DMS53 treated with DMSO at 0.1 percent for 48 hours (cell line): ENCODE measurements around the gene SECTM1.
"Not testable (repeated sequence)": the region's sequence is repeated elsewhere in the genome, so short reads cannot be mapped to it uniquely, and the experiment has no call there.

Source experiments
- DNase-seq: peaks from one replicate; lab custom pipeline; 2025; ENCODE audit not compliant: unreplicated experiment; lab: John Stamatoyannopoulos, UW

Gene SECTM1

DNA sequence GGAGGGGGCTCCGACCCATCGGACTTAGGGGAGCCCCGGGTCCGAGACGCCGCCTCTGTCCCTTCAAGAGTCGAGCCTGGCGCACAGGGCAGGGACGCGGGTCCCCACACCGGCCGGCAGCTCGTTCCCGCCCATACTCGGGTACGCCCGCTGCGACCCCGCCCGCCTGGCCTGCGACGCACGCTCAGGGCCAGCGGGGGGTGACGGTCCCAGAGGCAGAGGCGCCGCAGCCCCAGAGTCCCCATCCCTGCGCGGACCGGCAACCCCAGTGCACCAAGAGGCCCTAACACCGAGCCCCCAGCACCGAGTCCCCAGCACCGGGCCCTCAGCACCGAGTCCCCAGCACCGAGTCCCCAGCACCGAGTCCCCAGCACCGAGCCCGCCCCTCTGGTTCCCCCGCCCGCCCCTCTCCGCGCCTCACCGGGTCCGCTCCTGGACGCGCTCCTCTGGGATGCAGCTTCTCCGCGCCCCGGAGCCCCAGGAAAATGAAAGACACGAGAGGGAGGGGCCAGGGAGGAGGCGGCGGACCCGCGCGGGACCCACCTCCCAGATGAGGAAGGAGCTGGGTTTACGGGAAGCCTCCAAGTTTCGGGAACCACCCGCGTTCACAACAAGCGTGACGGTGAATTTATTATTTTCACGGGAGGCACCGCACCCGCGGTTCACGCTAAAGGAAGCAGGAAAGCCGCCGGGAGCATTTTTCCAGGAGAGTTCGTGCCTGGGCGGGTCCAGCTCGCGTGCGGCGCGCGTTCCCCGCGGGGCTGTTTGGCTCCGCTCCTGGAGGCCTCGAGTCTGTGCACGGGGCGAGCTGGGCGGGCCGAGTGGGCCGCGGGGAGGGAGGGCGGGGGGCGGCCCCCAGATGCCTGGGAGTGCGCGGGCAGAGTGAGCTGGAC lies at the start of gene SECTM1:
SECTM1 (minus strand) TSS at position 488 of the 893 bp plus-strand sequence. CDS start 6,526 bp downstream, outside the sequence.
- no peak for DNase-seq

- no peak for DNase-seq
Measured at GRCh38 chr17:82382933-82383255, 49.3 kb upstream of the SECTM1 start.

DNA sequence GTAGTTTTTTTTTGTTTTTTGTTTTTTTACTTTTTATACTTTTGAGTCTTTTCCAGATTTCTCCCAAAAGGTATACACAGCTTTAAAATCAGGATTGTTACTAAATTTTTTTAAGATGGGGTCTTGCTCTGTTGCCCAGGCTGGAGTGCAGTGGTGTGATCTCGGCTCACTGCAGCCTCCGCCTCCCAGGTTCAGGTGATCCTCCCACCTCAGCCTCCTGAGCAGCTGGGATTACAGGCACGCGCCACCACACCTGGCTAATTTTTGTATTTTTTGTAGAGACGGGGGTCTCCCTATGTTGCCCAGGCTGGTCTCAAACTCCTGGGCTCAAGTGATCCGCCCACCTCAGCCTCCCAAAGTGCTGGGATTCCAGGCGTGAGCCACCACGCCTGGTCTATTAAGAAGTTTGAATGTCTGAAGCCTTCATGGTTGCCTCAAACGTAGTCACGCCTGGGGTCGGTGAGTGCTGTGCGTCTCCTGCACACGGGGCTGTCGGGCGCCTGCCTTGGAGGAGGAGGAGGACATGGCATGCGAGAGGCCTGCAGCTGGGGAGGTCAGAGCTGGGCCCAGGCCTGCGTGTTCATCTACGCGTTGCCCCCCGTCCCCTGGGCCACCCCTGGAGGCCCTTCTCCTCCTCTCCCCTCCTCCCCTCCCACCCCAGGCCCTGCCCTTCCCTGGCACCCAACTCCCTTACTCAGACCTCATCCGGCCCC lies 48.8 kb upstream of the SECTM1 start:
- not testable (repeated sequence) for DNase-seq

GRCh38 chr17:82381703-82382009 lies 48.1 kb upstream of the SECTM1 start:
- DNase-seq, result not testable (repeated sequence)

DNA sequence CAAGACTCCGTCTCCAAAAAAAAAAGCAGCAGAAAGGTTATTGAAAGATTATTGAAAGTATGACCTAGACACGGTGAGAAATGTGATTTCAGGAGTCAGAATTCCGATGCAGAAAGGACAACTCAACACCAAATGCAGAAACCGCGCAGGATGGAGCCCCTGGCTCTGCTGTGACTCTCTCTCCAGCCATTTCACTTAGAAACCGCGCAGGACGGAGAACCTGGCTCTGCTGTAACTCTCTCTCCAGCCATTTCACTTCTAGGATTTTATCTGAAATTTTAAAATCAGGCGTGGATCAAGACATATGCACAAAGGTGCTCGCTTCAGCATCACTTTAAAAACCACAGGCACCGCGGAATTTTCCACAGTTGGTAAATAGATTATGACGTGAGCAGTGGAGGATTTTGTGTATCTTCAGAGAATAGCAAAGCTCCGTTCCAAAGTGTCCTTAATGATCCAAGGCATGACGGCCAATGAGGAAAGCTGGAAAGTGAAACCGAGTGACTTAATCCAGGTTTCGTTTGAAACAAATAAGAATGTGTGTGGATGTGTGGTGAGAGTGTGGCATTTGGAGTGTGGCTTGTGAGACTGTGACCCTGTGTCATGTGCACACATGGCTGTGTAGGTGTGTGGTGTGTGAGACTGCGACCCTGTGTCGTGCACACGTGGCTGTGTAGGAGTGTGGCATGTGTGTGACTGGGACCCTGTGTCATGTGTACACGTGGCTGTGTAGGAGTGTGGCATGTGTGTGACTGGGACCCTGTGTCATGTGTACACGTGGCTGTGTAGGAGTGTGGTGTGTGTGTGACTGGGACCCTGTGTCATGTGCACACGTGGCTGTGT lies 47.5 kb upstream of the SECTM1 start:
- DNase-seq, result peak; percentile 39

DNA sequence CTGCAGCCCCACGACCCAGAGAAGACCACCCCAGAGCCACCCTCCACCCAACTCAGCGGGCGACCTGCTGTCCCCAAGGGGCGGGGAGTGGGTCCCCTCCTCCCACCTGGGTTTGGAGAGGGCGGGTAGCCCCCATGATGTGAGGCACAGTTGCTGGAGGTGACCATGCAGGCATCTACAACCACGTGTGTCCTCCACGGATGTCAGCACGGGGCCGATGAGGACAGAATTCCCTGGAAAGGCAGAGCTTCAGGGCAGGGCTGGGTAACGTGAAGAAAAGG lies 45.1 kb upstream of the SECTM1 start:
- no peak for DNase-seq

- DNase-seq, result no peak
Measured at GRCh38 chr17:82377924-82378740, 44.6 kb upstream of the SECTM1 start.

DNA sequence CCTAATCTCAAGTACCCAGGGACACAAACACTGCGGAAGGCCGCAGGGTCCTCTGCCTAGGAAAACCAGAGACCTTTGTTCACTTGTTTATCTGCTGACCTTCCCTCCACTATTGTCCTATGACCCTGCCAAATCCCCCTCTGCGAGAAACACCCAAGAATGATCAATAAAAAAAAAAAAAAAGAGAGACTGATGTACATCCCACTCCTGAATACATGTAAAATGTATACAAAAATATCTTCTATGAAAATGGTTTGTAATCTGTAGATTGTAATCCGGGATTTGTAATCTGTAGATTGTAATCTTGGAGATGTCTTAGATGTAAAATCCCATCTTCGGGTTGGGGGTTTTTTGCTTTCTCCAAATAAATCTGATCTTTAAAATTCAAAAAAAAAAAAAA lies 43.7 kb upstream of the SECTM1 start:
- DNase-seq, result not testable (repeated sequence)

DNA sequence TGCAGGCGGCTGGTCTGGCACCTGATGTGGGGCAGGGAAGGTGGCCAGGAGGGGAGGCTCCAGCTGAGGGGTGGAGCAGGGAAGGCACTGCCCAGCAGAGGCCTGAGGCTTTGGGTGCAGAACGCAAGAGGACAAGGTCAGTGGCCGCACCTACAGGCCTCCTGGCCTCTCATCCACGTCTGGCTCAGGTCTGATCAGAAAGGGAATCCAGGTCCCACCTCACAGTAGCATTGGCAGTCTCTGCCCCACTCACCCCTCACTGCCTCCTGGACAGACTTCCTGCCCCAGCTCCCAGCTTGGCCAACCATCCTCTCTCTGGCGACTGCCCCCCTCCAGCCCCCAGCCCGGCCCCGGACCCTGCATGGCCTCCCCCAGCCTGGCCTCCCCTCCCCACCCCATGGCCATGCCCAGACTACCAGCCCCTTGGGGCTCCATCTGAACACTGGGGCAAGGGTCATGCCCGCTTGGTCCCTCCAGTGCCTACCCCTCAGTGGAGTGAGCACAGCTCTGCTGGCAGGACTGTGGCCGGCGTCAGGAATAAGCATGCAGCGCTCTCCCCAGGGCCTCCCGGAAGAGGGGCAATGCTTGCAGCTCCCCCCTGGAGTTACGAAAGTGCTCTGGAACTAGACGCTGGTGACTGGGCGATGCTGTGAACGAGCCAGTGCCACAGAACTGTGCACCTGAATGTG lies 42.6 kb upstream of the SECTM1 start:
- DNase-seq, result no peak

DNA sequence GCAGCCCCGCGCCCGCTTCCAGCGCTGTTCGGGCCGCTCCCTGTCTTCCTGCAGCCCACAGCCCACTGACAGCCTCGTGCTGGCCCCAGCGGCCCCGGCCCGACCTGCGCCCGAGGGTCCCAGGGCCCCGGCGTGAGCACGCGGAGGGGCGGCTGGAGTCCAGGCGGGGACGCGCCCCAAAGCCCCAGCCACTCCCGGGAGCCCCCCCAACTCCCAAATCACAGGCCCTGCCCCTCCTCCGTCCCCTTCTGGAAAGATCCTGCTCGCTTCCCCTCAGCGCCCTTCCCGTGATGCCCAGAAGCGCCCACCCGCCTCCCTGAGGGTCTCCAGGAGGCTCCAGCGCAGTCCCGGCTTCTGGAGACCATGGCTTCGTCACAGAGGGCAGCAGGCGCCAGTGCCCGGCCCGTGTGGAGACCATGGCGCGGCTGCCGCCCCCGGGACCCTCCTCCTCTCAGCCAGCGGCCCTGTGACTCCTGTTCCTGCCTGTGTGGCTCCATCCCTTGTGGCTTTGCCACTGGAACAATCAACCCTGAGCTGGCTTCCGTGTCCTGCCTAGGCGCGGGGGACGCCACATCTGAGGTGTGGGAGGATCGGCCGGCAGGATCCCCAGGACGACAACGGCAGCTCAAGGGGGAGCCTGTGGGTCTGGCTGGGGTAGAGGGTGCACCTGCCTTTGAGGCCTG lies 41.9 kb upstream of the SECTM1 start:
- no peak for DNase-seq

DNA sequence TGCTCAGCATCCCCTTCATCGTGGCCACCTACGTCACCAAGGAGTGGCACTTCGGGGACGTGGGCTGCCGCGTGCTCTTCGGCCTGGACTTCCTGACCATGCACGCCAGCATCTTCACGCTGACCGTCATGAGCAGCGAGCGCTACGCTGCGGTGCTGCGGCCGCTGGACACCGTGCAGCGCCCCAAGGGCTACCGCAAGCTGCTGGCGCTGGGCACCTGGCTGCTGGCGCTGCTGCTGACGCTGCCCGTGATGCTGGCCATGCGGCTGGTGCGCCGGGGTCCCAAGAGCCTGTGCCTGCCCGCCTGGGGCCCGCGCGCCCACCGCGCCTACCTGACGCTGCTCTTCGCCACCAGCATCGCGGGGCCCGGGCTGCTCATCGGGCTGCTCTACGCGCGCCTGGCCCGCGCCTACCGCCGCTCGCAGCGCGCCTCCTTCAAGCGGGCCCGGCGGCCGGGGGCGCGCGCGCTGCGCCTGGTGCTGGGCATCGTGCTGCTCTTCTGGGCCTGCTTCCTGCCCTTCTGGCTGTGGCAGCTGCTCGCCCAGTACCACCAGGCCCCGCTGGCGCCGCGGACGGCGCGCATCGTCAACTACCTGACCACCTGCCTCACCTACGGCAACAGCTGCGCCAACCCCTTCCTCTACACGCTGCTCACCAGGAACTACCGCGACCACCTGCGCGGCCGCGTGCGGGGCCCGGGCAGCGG lies 41.2 kb upstream of the SECTM1 start:
- DNase-seq, result no peak

- DNase-seq, result no peak
Measured at GRCh38 chr17:82373731-82374625, 40.4 kb upstream of the SECTM1 start.

DNA sequence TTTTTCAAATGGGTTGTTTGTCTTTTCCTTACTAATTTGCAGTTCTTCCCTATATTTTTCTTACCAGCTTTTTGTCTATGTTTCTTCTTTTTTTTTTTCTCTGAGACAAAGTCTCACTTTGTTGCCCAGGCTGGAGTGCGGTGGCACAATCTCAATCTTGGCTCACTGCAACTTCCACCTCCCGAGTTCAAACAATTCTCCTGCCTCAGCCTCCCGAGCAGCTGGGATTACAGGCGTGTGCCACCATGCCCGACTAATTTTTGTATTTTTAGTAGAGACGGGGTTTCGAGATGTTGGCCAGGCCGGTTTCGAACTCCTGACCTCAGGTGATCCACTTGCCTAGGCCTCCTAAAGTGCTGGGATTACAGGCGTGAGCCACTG lies 39.5 kb upstream of the SECTM1 start:
- DNase-seq, result not testable (repeated sequence)

DNA sequence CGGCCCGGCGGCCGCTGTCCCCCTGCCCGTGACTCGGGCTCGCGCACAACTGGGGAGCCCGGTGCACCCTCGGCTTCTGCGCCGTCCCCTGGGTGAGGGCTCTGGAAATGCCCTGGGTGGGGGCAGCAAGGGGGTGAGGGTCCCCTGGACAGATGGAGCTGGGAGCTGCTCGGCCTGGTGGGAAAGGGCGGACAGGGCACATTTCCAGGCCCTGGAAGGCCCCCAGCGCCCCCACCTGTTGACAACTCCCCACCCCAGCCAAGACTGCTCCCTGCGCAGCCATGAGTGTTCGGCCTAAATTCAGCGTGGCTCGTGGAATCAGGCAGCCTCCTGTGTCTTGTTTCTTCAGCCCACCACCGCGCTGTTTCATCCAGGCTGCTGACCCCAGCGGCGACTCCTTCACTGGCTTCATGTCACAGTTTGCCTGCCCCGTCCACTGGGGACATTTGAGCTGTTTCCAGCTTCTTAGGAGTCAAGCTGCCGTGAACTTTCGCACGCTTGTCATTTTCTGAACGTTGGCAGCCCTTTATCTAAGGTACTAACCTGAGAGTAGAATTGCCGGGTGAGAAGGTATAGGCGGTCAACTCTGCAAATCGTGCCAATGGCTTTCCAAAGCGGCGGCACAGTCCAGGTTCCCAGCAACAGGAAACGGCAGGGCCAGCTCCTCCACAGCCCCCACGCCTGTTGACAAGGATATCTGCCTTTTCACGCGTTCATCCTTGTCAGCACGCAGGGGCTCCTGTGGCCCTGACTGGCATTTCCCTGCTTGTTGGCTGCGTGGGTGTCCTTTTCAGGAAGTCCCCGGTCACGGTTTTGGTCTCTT lies 38.9 kb upstream of the SECTM1 start:
- no peak for DNase-seq

DNA sequence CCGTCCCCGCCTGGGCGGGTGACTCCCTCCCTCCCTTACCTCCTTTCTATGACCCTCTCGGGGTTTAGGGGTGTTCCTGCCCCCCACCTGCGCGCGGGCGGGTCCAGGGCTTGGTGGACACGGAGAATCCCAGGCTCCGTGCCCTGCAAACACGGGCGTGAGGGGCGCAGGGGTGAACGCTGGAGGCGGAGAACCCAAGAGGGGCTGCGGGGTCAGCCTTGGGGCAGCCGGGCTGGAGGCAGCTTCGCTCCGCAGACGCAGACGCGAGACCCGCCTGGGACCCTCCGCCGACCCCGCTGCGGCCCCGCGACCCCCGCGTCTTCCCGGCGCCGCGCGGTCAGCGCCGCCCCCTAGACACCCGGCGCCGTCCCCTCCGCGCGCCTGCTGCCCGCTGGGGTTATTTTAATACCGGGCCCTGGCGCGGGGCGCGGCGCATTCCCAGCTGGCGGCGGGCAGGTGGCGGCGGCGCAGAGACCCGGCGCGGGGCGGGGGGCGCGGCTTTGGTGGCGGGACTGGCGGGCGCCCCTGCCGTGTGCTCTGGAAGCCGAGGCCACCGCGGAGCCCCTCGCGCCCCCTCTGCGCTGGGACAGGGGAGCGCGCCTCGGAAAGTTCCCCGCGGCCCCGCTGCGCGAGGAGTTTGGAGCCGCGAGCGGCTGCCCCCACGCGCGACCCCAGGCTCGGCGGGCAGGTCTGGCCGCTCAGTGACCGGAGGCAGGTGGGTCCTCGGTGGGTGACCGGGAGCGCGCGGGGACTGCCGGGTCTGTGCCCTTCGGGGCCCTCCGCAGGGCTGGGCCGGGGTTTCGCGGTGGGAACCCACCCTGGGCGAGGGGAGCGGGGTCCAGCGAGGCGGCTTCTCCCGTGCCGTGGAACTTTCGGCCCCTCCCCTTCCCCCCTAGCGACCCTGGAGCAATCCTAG lies 38.0 kb upstream of the SECTM1 start, which contains the start of gene UTS2R:
UTS2R (plus strand) TSS at position 433 of the 916 bp plus-strand sequence. CDS start 2,560 bp downstream, outside the sequence.
- DNase-seq, result no peak
